Stimulated activated CD8-positive, alpha-beta memory T cell treated with anti-CD3 and anti-CD28 coated beads, Interleukin-7, amount 100 ng/mL, for 4 hours (primary cell): ENCODE data around the gene MAZ.

Experiments used
- DNase-seq, 2 donors: peaks; one replicate each; pipeline ENCODE4 v3.0.0-alpha.2; 2020; ENCODE audit warnings: low read depth in 2 of 2

The MAZ gene

GRCh38 chr16:29809850-29810698 is 3.7 kb downstream of the MAZ start:
- DNase-seq, result peak in 1 of 2 donors; percentile 57

DNA sequence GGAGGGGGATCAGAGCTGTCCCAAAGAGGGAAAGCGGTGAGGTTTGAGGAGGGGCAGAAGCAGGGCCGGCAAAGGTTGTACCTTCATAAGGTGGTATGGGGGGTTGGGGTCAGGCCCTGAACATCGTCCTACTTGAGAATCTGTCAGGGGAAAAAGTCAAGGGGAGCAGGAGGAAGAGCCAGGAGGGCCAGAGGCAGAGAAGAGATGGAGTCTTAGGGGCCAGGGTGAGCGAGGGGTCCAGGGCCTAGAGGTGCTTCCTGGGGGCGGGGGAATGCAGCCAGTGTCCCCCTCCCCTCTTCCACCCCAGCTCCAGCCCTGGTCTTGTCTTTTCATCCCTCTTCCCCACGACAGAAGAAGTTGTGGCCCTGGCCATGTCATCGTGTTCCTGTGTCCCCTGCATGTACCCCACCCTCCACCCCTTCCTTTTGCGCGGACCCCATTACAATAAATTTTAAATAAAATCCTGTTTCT is 4.4 kb downstream of the MAZ start:
- no peak for DNase-seq

DNA sequence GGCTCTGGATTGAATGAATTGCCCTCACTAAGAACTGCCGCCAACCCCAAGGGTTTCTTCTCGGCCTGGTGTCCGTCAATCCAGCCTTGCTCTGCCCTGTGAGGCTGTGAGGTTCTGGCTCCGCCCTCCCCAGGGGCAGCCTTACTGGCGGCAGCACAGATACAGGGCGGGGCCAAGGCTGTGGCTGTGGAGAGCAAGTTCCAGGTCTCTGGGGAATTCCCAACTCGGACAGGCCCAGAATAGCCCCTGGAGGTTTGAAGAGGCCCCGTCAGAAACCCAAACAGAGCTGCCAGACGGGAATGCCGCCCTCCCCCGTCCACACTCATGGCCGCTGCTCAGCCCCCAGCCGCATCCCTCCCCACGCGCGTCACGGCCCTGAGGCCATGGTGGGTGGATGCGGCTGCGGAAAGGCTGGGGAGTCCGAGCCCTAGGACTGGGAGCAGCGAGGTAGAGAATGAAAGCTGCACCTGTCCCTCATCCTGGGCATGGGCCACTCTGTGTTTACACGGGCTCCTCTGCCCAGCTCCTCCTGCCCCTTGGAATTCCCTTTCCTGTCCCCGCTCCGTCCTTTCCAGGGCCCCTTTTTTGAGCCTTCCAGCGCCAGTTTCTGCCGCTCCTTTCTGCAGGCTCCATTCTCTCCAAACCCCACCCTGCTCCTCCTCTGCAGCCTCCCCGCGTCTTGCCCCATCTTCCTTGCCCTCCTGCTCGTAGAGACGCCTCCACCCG is 5.0 kb downstream of the MAZ start:
- peak in 1 of 2 donors; percentile 67 for DNase-seq

DNA sequence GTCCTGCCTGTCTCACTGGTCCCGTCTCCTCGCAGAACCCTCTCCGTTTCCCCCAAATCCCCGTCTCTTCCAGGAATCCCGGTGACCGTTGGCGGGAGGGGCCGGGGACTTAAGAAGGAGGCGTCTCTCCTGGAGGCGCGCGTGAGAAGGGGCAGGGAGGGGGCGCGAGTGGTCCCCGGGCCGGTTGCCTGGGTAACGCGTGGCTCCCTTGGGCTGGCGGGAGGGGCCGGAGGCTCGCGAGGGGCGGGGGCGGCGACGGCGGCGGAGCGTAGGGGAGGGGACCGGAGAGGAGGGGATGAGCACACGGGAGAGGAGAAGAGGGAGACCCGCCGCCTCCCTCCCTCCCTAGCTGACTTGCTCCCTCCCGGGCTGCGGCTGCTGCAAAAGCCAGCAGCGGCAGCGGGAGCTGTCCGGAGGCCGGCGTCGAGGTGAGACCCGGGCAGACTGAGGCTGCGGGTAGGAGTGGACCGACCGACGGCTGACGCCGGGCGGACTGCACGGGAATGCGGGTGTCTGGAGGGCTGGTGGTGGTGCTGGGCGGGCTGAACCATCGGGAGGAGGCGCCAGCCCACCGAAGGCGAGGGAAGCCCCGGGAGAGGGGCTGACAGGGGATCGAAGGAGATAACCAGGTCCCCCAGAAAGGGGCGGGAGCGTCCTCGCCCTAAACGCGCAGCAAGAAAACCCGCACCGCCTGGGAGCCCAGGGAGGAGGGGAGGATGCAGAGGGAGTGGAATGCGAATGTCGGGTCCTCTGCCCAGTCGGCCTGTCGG is 5.8 kb downstream of the MAZ start, which contains the start of gene PRRT2:
PRRT2 (plus strand) TSS at position 298 of the 770 bp plus-strand sequence. CDS start 862 bp downstream, outside the sequence.
- DNase-seq, result peak in 1 of 2 donors; percentile 45

DNA sequence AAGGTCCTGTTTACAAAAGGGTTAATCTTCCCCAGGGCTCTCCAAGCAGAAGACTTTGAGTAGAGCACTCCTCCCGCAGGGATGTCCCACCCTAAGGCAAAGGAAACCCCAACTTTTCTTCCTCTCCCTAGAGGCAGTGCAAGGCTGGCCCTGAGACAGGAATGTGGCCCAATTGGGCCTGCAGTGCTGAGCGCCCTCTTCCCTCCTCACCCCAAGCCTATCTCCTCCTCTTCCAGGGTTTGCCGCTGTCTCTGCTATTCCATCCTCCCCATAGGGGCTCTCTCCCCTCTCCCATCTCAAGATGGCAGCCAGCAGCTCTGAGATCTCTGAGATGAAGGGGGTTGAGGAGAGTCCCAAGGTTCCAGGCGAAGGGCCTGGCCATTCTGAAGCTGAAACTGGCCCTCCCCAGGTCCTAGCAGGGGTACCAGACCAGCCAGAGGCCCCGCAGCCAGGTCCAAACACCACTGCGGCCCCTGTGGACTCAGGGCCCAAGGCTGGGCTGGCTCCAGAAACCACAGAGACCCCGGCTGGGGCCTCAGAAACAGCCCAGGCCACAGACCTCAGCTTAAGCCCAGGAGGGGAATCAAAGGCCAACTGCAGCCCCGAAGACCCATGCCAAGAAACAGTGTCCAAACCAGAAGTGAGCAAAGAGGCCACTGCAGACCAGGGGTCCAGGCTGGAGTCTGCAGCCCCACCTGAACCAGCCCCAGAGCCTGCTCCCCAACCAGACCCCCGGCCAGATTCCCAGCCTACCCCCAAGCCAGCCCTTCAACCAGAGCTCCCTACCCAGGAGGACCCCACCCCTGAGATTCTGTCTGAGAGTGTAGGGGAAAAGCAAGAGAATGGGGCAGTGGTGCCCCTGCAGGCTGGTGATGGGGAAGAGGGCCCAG is 6.7 kb downstream of the MAZ start:
- DNase-seq, result no peak

- DNase-seq, result no peak
Observed at GRCh38 chr16:29813644-29814562, 7.6 kb downstream of the MAZ start.

GRCh38 chr16:29814592-29814991 is 8.3 kb downstream of the MAZ start:
- no peak for DNase-seq

- DNase-seq, result peak in 1 of 2 donors; percentile 52
Observed at GRCh38 chr16:29815032-29815721, 8.8 kb downstream of the MAZ start.

DNA sequence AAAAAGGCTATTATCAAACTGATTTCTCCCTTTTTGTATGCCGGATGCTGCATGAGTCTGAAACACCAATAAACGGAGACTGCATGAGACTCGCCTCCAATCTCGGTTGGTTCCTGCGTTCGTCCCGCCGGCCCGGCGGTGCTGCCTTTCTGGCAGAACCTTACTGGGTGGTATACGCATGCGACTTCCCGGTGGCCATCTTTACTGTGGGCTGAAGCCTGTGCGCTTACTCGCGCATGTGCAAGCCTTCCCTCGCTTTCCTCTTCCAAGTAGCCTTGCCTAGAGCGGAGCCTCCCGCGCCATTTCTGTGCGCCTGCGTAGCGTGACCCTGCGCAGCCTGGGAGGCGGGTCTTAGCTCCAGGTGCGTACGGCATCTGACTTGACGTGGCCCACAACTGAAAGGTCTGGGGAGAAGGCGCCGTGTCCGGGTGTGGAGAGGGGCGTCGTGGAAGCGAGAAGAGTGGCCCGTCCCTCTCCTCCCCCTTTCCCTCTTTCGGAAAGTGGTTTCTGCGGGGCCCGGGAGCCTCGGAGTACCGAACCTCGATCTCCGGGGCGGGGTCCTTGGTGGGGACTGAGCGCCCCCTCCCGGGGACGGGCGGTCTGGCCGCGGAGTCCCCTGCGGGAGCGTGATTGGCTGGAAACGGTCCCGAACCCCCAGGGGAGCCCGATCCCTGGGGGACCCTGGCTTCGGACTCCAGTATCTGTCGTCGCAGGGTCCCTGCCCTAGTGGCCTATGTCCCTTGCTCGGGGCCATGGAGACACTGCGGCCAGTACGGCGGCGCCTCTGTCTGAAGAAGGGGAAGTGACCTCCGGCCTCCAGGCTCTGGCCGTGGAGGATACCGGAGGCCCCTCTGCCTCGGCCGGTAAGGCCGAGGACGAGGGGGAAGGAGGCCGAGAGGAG is 9.7 kb downstream of the MAZ start, which contains the start of gene PAGR1:
PAGR1 (plus strand) TSS at position 360 of the 901 bp plus-strand sequence; CDS start at position 734, 374 bp downstream.
- peak; percentile 97 for DNase-seq

GRCh38 chr16:29816694-29817441 is 10.5 kb downstream of the MAZ start:
- DNase-seq, result peak in 1 of 2 donors; percentile 45

GRCh38 chr16:29818082-29818481 is 11.8 kb downstream of the MAZ start:
- DNase-seq, result no peak

DNA sequence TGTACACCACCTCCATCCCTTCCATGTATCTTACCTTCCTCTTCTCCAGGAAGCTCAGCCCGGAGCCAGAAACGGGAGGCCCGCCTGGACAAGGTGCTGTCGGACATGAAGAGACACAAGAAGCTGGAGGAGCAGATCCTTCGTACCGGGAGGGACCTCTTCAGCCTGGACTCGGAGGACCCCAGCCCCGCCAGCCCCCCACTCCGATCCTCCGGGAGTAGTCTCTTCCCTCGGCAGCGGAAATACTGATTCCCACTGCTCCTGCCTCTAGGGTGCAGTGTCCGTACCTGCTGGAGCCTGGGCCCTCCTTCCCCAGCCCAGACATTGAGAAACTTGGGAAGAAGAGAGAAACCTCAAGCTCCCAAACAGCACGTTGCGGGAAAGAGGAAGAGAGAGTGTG is 13.2 kb downstream of the MAZ start:
- DNase-seq, result no peak

DNA sequence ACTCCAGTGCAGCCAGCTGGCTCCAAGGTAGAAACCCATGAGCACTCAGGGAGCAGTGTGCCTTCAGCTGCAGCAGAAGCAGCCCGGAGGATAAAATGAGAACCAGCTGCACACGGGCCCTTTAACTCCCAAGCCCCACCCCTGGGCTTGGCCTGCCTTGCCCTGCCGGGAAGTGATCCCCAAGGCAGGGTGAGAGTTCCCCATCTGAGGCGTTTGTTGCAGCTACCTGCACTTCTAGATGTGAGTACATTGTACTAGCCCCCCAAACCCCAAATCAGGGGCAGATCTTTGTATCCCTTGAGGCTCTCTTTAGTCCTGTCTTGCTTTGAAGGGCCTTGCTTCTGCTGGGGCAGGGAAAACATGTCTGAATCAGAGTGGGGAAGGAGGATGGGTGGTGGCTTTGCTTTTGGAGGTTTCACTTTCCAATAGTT is 14.0 kb downstream of the MAZ start, which contains the start of gene MVP:
MVP (plus strand) TSS at position 192 of the 431 bp plus-strand sequence. CDS start 10,088 bp downstream, outside the sequence.
- DNase-seq, result no peak

DNA sequence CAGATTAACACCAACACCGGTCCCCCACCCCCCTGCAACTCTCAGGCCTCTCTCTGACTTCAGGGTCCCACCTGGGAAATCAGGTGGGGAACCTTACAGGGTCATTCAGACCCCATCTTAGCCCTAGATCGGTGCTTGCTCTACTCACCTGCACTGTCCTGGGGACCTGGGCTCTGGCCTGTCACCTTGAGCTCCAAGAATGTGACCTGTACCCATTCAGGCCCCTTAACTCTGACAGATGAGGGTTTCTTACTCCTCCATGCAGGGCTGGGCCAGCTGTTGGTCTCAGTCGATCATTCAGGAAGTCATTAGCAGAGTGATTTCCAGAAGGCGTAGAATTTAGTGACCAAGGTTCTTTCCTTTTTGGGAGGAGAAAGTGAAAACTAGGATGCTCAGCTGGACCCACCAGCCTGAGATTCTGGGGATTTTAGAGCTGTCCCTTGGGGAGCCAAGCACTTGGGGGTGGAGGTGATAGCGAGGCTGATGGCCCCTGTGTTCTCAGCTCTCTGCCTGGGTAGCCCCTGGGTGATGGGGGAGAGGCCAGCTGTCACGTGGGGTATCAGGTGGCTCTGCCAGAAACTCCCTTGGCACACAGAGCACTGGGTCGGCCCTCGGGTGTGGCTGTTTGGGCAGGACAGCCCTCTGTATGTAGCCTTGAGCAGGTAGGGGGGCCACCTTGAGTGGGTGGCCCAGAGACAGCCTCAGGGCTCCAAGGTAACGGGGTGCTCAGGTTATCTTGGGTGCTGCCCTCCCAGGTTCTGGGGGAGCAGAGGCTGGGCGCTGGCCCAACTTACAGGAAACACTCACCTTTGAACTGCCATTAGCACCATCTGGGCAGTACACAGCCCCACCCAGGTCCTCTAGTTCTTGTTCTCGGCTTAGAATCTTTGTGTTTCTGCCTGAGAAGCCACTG is 14.7 kb downstream of the MAZ start:
- DNase-seq, result no peak

DNA sequence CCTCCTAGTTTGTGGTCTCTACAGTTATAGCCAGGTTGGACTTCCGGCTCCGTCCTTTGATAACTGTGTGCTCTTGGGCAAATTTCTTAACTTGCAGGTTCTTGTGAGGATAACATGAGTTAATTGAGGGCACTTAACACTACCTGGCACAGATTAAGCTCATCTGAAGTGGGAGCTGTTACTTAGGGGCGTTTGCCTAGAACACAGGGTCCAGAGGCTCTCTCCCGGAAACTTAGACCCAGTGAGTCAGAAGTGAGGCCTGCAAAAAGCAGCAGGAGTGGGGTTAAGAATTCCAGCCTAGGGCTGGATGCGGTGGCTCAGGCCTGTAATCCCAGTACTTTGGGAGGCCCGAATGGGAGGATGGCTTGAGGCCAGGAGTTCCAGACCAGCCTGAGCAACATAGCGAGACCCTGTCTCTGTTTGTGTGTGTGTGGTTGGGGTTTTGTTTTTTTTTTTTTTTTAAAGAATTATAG is 15.3 kb downstream of the MAZ start:
- no peak for DNase-seq
